Measurements from ENCODE around the gene NID2. TPM values are rescaled to one million over a fixed set of nuclear protein-coding genes. Genes with fewer than 3 reads are reported as not detected.

NID2 gene
- total RNA-seq, 1 donor from 2014 or later, result 189 TPM

- DNase-seq (ENCODE audit: extremely low read depth, low read depth, low spot score), result no peak
Measured at GRCh38 chr14:51967521-51967920, 101.3 kb downstream of the NID2 start.

- peak; percentile 20 for DNase-seq (ENCODE audit: extremely low read depth, low read depth, low spot score)
Measured at GRCh38 chr14:51963286-51963685, 105.6 kb downstream of the NID2 start.

- no peak for DNase-seq (ENCODE audit: extremely low read depth, low read depth, low spot score)
Measured at GRCh38 chr14:51962711-51963110, 106.1 kb downstream of the NID2 start.

GRCh38 chr14:51960866-51961265 is 108.0 kb downstream of the NID2 start:
- DNase-seq (ENCODE audit: extremely low read depth, low read depth, low spot score), result no peak

GRCh38 chr14:51959928-51960327 is 108.9 kb downstream of the NID2 start:
- DNase-seq (ENCODE audit: extremely low read depth, low read depth, low spot score), result no peak

- DNase-seq (ENCODE audit: extremely low read depth, low read depth, low spot score), result peak; percentile 51
Measured at GRCh38 chr14:51957950-51958349, 110.9 kb downstream of the NID2 start.

Other genes with a start within 250 kb of the NID2 start
- 29.8 and 40.8 TPM in 2 replicates for gene GNG2, start 208.4 kb downstream of the NID2 start, total RNA-seq
- 79.4 and 128 TPM in 2 replicates for gene RTRAF, start 79.5 kb downstream of the NID2 start, total RNA-seq
- 1.4 TPM in 1 of 2 replicates, not detected in the other for gene PTGDR, start 198.6 kb upstream of the NID2 start, total RNA-seq
- 0.92 and 1.9 TPM in 2 replicates for gene PTGER2, start 245.3 kb upstream of the NID2 start, total RNA-seq

All from glomerular endothelial cell (primary cell).